HT-29 (cell line): ENCODE results near the gene PBRM1. TPM values are rescaled to one million over a fixed set of nuclear protein-coding genes. Genes with fewer than 3 reads are reported as not detected.

Source experiments
- DNase-seq: peaks from one replicate; pipeline ENCODE4 v3.0.0-alpha.2; 2015; ENCODE audit warnings: low spot score
- total RNA-seq: library from RNA; depleted of rRNA; stranded (reverse); fragments of >200 nt; shearing (Covaris generic); gene quantifications from 2 replicates; pipeline ENCODE4 v1.2.3, GENCODE V29; 2014

Gene PBRM1
- total RNA-seq, 1 experiment from 2014 or later, result 27.6 TPM

- DNase-seq, result no peak
Measured at GRCh38 chr3:52525680-52526561, 159.8 kb downstream of the PBRM1 start.

- DNase-seq, result no peak
Measured at GRCh38 chr3:52524752-52525679, 160.7 kb downstream of the PBRM1 start.

GRCh38 chr3:52524258-52524751 is 161.4 kb downstream of the PBRM1 start:
- DNase-seq, result no peak

GRCh38 chr3:52523386-52524257 is 162.1 kb downstream of the PBRM1 start:
- DNase-seq, result no peak

GRCh38 chr3:52522651-52523251 is 163.0 kb downstream of the PBRM1 start:
- no peak for DNase-seq

GRCh38 chr3:52521881-52522650 is 163.6 kb downstream of the PBRM1 start:
- DNase-seq, result no peak

GRCh38 chr3:52521488-52521824 is 164.3 kb downstream of the PBRM1 start:
- DNase-seq, result no peak

GRCh38 chr3:52520716-52521487 is 164.8 kb downstream of the PBRM1 start:
- no peak for DNase-seq

- no peak for DNase-seq
Measured at GRCh38 chr3:52520141-52520667, 165.5 kb downstream of the PBRM1 start.

- DNase-seq, result no peak
Measured at GRCh38 chr3:52519445-52520140, 166.1 kb downstream of the PBRM1 start.

GRCh38 chr3:52518723-52519444 is 166.8 kb downstream of the PBRM1 start:
- DNase-seq, result no peak

- no peak for DNase-seq
Measured at GRCh38 chr3:52517796-52518722, 167.7 kb downstream of the PBRM1 start.

GRCh38 chr3:52516509-52517195 is 169.1 kb downstream of the PBRM1 start:
- DNase-seq, result no peak

GRCh38 chr3:52515192-52515591 is 170.5 kb downstream of the PBRM1 start:
- DNase-seq, result no peak

GRCh38 chr3:52514576-52514975 is 171.1 kb downstream of the PBRM1 start:
- no peak for DNase-seq

GRCh38 chr3:52513281-52513680 is 172.4 kb downstream of the PBRM1 start:
- DNase-seq, result no peak
